GM21423 (cell line): ENCODE results near the gene SMIM24.
"Not testable (repeated sequence)": the region's sequence is repeated elsewhere in the genome, so short reads cannot be mapped to it uniquely, and the experiment has no call there.

ENCODE experiments used
- ATAC-seq: cut with Tn5 transposase; IDR thresholded peaks from one replicate; pipeline ENCODE4 v1.9.1; 2021; ENCODE audit warnings: mild to moderate bottlenecking, moderate library complexity; ENCODE audit not compliant: unreplicated experiment

Gene SMIM24

DNA sequence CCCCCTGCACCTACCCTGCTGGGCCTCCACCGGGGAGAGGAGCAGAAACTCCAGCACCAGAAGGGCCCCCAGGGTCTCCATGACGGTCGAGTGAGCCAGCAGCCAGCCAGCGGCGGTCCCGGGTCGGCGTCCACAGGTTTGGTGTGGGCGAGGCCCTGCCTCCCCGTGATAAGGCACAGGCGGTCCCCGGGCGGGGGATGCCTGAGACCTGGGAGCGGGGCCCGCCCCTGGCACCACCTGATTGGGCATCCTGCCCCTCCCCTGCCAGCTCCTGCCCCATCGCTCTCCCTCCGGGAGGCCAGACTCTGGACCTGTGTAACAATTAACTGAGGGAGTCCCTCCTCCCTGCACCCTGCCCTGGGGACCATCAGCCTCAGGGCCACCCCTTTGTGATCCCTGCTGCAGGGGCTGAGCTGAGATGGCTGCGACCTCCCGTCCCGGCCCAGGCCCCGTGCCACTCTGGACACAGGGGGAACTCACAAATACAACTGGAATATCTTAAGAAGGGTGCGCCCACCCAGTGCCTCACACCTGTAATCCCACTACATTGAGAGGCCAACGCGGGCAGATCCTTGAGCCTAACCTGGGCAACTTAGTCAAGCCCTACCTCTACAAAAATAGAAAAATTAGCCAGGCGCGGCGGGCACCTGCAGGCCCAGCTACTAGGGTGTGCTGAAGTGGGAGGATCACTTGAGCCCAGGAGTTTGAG lies at the start of gene SMIM24:
Gene SMIM24, minus strand, starts transcription at position 143 of the 709 bp plus-strand sequence. Its CDS starts 62 bp downstream, at position 81.
- ATAC-seq = no peak

DNA sequence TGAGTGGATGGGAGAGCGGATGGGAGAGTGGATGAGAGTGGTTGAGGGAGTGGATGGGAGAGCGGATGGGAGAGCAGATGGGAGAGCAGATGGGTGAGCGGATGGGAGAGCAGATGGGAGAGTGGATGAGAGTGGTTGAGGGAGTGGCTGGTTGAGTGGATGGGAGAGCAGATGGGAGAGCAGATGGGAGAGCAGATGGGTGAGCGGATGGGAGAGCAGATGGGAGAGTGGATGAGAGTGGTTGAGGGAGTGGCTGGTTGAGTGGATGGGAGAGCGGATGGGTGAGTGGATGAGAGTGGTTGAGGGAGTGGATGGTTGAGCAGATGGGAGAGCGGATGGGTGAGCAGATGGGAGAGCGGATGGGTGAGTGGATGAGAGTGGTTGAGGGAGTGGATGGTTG lies 49.0 kb upstream of the SMIM24 start:
- not testable (repeated sequence) for ATAC-seq

DNA sequence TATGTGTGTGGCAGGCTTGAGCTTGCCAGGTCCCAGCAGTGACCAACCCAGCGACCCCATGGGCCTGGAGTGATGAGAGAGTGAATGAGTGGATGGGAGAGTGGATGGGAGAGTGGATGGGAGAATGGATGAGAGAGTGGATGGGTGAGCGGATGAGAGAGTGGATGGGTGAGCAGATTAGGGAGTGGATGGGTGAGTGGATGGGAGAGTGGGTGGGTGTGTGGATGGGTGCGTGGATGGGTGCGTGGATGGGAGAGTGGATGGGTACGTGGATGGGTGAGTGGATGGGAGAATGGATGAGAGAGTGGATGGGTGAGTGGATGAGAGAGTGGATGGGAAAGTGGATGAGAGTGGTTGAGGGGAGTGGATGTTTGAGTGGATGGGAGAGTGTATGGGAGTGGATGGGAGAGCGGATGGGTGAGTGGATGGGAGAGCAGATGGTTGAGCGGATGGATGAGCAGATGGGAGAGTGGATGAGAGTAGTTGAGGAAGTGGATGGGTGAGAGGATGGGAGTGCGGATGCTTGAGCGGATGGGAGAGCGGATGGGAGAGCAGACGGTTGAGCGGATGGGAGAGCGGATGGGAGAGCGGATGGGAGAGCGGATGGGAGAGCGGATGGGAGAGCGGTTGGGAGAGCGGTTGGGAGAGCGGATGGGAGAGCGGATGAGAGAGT lies 48.4 kb upstream of the SMIM24 start:
- ATAC-seq = no peak

DNA sequence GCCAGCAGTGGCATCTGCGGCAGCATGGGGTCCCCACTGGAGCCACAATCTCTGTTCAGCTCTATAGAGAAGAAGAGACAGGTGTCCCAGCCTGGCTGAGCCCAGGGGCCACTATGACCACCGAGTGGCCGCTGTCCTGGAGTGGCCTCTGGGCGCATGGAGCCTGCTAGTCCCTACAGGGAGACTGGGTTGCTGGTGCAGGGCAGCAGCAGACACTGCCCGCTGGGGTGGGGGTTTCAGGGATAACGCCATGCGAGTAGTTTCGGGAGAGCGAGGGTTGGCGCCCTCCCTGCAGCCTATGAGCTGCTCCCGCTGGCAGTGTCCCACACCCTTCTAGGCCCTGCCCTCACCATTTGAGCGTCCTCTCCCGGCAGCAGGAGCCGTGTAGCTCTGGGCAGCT lies 47.8 kb upstream of the SMIM24 start:
- ATAC-seq = no peak

DNA sequence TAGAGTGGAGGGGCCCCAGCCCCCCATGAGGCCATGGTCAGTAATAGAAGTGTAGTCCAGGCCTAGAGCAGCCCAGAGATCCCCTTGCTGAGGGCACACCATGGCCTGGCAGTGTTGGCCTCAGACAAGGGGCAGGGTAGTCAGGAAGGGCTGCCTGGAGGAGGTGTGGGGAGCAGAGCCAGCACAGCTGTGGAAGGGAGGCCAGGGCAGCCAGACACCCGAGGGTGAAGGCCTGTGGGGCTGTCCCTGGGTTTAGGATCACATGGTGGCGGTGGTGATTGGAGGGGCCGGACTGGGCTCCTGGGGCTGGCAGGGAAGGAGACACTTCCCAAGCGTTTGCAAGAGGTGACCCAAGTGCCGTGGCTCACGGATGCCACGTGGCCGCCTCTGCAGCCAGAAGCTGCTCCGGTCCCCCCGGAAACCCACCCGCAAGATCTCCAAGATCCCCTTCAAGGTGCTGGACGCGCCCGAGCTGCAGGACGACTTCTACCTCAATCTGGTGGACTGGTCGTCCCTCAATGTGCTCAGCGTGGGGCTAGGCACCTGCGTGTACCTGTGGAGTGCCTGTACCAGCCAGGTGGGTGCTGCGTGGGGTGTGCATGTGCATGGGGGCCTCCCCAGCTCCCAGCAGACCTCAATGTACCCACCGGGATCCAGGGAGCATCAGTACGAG lies 47.0 kb upstream of the SMIM24 start:
- ATAC-seq = no peak

DNA sequence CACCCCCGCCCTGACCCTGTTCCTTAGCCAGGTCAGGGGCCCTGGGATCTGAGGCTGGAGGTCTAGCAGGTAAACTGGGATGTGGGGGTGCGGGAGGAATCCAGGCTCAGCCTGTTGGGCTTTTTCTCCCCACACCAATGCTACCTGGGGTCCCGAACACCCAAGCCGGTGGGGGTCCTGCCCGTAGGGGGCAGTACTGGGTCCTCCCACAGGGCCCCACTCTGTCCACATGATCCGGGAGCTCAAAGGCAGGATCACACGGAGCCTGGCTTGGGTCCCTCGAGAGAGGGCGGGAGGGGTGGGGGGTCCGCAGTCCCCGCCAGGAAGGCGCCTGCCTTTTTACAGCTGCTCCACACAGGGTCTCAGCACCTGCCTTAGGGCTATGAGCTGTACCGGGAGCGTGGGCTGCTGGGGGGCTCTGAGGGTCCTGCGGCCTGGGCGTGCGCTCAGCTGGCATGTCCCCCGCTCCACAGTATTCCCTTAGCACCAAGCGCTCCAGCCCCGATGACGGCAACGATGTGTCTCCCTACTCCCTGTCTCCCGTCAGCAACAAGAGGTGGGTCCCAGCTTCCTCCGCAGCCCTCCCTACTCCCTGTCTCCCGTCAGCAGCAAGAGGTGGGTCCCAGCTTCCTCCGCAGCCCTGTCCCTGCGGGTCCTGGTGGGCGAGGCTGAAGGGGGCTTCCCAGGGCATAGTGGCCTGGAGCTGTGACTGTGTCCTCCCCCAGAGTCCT lies 46.3 kb upstream of the SMIM24 start:
- no peak for ATAC-seq

DNA sequence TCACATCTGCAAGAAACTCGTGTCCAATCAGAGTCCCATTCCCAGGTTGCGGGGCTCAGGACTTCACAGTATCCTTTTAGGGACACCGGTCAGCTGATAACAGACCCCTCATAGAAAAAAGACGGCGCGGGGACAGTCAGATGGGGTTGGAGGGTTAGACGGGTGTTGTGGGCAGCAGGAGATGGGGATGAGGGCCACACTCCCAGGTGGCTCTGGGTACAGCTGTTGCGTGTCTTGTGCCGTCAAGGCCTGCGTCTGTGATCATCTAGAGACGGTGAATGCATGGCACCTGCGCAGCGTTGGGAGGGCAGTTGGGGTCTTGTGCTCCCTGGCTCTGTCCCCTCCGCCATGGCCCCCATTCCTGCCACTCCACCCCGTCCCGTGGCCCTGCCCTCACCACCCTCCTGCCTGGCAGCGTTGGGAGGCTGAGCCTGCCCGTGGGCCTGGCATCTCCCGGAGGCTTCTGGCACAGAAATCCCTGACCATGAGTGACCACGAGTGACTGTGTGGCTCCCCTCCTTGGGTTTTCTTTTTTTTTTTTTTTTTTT lies 44.7 kb upstream of the SMIM24 start:
- ATAC-seq = no peak

DNA sequence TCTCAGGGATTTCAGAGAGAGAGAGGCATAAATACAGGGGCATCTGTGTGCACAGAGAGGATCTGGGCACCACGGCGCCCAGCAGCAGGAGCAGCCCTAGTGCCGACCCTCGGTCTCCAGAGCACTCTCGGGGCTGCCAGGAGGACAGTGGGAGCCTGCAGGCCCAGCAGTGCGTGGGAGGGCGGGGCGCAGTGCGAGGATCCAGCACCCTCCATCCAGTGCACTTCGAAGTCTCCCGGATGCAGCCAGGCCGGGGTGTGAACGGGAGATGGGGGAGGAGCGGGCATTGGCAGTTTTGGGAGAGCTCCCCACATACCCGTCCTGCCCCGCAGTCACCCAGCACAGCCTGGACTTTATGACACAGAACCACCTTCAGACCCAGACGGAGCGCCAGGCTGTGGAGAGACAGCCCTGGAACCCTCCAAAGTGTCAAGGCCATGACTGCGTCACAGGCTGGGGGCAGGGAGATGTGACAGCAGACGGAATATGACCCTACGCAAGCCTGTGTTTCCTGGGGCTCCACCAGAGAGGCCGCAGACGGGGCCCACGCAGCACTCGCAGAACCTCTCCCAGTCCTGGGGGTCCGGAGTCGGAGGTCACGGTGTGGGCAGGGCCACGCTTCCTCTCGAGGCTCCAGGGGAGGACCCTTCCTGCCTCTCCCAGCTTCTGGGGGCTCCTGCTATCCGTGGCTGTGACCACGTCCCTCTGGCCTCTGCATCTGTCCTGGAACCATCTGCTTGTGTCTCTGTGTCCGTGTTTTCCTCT lies 43.9 kb upstream of the SMIM24 start:
- ATAC-seq = no peak

DNA sequence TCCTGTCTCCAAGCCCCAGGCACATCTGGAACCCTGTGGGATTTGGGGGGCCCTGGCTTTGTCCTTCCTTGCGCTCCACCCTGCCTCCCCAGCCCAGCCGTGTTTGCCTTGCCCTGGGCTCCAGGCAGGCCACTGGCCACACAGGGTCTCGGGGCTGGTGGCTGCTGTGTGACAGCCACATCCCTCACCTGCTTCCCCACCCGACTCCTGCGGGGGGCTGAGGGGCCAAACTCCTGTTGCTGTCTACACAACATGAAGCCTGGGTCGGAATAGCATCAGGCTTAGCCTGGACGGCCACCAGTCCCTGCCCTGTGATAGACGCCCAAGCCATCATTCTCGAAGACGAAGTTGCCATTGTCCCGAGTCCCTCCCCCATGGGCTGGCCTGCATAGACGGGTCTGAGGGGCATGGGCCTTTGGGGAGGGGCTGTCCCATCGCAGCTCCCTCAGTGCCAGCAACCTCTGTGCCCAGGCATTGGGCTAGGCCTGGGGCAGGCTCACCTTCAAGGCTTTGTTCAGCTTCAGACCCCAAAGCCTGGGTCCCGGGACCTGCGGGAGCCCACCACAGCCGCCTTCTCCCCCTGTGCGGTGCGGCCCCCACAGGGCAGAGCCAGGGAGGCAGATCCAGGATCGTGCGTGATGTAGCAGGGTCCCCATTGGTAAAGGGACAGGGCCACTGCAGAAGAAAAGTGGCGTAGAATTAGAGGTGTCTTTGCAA lies 43.2 kb upstream of the SMIM24 start:
- ATAC-seq = no peak

DNA sequence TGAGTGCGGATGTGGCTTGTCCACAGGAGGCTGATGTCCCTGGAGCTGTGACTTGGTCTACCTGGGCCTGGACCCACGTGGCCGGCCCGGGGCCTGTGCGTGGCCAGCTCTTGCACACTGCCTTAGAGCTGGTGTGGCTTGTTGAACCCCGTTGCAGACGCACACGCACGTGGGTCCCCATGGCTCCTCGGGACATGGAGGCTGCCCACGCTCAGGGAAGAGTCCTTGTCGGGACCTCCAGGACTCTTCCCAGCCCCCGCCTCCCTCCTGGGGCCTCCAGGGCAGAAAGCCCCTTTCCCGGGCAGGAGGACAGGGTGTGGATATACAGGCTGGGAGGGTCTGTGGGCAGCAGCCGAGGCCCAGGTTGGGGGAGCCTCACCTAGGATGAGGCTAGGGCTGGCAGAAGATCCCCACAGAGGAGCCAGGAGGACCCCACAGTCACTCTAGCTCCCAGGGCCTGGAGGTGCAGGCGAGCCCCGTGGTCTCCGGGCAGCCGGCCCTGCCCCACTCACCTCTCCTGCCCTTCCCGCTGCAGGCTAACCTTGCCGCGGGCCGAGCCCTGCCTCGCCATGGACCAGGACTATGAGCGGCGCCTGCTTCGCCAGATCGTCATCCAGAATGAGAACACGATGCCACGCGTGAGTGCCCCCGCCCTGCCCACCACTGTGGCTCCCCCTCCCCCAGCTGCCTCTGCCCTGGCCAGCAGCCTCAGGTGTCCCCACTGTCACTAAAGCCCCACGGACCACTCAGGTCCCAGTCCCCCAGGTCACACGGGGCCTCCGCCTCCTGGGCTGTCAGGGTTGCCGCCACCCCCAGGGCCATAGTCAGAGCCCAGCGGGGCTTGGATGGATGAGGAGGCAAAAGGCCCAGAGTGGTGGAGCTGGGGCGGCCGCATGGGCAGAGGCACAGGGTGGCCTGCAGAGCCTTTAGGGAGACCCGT lies 42.4 kb upstream of the SMIM24 start:
- no peak for ATAC-seq

DNA sequence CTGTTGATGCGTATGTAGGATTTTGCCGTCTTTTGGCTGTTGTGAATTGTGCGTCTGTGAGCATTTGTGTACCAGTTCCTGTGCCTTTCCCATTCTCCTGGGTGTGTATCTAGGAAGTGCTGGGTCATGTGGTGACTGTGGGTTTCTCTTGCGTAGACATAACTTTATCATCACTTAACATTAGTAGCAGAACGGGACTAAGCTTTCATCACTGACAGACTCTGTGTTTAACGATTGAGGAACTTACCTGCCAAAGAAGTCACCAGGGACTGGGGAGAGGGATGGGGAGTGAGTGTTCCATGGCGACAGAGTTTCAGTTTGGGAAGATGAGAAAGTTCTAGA lies 40.8 kb upstream of the SMIM24 start:
- ATAC-seq = no peak

DNA sequence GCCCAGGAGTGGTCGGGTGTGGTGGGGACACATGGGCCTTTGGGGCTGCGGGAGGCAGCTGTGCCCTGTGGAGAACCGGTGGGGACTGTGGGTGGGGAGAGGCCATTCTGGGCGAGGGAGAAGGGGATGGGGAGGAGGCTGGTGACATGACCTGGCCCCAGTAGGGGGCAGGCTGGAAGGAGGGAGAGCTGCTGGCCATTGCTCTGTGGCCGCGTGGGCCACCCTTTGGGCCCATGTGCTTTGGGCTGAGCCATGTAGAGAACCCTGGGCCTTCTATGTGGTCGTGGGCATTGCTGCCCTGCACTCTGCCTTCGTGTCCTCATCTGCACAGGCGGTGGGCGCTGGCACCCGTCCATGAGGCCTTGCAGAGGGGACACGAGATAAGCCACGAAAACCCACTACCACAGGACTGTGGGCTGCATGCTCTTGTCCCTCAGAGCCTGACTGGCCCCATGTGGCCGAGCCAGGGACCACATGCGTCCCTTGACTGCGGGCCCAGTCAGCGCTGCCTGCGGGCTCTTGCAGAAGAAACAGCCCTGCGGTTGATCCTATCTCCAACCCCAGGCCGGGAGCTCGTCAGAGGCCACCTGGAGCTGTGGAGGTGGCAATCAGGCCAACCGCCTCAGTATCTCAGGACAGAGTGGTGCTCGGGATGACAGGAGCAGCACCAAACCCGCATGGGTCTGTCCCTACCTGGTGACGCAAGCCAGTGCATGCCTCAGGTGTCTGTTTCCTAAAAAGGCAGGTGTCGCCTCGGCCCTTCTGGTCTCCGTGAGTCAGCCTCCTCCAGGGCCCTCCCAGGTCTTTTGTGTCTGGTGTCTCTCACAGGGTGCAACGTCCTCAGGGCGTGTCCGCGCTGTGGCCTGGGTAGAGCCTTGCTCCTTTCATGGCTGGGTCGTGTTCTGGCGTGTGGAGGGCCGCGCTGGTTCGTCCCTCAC lies 40.1 kb upstream of the SMIM24 start:
- no peak for ATAC-seq

DNA sequence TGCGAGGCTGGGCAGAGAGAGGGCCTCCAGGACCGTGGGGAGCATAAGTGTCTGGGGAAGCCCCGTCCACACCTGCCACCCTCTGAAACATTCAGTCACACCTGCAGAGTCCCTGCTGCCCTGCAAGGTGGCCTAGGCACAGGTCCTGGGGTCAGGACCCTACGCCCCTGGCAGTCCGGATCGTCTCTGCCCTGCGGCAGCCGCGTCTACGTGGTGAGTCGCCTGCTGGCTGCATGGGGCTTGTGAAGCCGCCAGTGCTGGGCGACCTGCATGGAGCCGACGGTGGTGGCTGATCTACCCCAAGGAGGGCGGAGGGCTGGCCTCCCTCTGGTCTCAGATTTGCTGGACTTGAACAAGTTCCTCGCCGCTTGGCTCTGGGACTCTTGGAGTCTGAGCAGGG lies 38.8 kb upstream of the SMIM24 start:
- ATAC-seq = no peak

DNA sequence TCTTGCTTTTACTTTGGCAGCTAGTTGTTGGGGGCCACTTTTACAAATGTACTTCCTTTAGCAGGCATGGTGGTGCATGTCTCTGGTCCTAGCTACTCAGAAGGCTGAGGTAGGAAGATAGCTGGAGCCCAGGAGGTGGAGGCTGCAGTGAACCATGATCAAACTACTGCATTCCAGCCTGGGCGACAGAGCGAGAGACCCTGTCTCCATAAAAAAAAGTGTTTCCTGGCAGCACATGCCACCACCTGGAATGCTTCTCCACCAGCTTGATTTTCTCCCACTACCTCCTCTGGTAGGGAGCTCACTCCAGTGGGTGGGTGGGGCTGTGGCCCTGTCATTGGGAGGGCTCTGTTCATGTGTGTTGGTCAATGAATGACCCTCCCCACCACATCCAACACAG lies 38.3 kb upstream of the SMIM24 start:
- ATAC-seq = no peak

DNA sequence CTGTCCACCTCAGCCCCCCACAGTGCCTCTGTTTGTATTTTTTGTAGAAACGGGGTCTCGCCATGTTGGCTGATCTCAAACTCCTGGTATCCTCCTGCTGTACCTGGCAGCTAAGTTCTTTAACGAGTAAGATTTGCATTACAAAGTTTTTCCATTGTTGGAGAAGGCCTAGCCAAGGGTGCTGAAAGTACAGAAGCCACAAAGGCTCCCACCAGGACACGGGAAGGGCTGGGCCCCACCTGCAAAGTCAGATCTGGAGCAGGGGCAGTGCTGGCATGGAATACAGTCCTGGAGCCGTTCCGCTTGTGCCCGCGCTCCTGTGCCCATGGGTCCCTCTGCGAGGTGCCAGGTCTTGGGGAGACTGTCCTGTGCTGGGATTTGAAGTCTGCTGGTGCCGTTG lies 37.9 kb upstream of the SMIM24 start:
- no peak for ATAC-seq

DNA sequence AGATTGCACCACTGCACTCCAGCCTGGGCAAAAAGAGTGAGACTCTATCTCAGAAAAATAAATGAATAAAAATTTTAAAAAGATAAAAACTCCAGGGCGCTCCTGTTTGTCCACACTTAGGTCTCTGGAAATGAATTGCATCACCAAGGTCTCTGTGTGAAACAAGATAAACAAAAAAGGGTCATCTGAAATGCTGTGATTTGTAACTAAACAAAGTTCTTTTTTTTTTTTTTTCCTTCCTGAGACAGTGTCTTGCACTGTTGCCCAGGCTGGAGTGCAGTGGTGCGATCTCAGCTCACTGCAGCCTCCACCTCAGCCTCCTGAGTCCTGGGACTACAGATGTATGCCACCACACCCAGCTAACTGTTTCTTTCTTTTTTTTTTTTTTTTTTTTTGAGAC lies 37.3 kb upstream of the SMIM24 start:
- ATAC-seq = no peak

DNA sequence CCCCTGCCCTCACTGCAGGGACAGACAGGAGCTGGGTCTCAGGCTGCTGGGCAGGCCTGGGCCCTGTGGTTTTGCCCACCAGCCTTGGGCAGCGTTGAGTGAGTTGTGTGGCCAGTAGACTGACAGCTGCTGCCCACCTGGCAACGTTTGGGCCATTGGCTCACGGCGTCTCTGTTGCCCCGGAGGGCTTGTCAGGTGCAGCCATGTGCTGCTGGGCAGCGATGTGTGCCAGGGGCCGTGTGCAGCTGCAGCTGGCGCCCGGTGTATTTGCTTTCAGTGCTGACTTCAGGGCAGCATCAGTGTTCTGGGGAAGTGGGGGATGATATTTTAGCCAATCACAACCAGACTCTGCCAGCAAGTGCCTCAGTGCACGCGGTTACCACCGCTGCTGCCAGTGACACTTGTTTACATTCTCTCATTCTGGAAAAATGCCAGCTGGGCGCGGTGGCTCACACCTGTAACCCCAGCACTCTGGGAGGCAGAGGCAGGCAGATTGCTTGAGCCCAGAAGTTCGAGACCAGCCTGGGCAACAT lies 36.4 kb upstream of the SMIM24 start:
- no peak for ATAC-seq
